ENCODE measurements around the gene TUBA3D. TPM values are rescaled to one million over a fixed set of nuclear protein-coding genes. Genes with fewer than 3 reads are reported as not detected.

The TUBA3D gene
- total RNA-seq (2016; rRNA removed; fragmentation: Illumina TruSeq; extraction: Trizol) (not detected in 2 replicates), polyA plus RNA-seq (2011; rRNA removed) (not detected in 2 replicates), polyA minus RNA-seq (2011; rRNA and poly(A)+ RNA removed; ENCODE audit: low replicate concordance) (0.09 TPM in 1 of 2 replicates, not detected in the other), Bru-seq, nascent RNA (not detected), BruChase-seq, experiment 1, labeled RNA remaining after a 6-hour chase (not detected), BruChase-seq, experiment 2, labeled RNA remaining after a 2-hour chase (not detected)
- total RNA-seq (2016; cell fraction: cytosol; rRNA removed; fragmentation: Illumina TruSeq; extraction: Trizol; ENCODE audit: low read depth): not detected in 2 replicates
- not detected in 2 replicates for total RNA-seq (2016; cell fraction: insoluble cytoplasmic fraction; rRNA removed; fragmentation: Illumina TruSeq; extraction: Trizol)
- total RNA-seq (2016; cell fraction: membrane; rRNA removed; fragmentation: Illumina TruSeq; extraction: Trizol): not detected in 2 replicates
- total RNA-seq (2016; cell fraction: nucleus; rRNA removed; fragmentation: Illumina TruSeq; extraction: Trizol): not detected in 2 replicates
- polyA plus RNA-seq (2011; cell fraction: cytosol; rRNA removed): not detected in 2 replicates
- polyA plus RNA-seq (2011; cell fraction: nucleus; rRNA removed): not detected in 2 replicates
- polyA plus RNA-seq (2012): 0.15 and 0.28 TPM in 2 replicates
- not detected in 2 replicates for polyA plus RNA-seq (2016; cell fraction: cytosol; fragmentation: Illumina TruSeq; extraction: Trizol; ENCODE audit: low read depth)
- polyA plus RNA-seq (2016; cell fraction: insoluble cytoplasmic fraction; fragmentation: Illumina TruSeq; extraction: Trizol; ENCODE audit: low read depth): not detected in 2 replicates
- polyA plus RNA-seq (2016; cell fraction: membrane; fragmentation: Illumina TruSeq; extraction: Trizol; ENCODE audit: low read depth): not detected in 2 replicates
- polyA plus RNA-seq (2016; cell fraction: nucleus; fragmentation: Illumina TruSeq; extraction: Trizol; ENCODE audit: insufficient read depth, low read depth): not detected in 2 replicates
- polyA minus RNA-seq (2011; cell fraction: cytosol; rRNA and poly(A)+ RNA removed): not detected in 2 replicates
- not detected in 2 replicates for polyA minus RNA-seq (2011; cell fraction: nucleus; rRNA and poly(A)+ RNA removed)
- long read RNA-seq, experiment 1: 0 reads
- long read RNA-seq, experiment 2: 0 reads

DNA sequence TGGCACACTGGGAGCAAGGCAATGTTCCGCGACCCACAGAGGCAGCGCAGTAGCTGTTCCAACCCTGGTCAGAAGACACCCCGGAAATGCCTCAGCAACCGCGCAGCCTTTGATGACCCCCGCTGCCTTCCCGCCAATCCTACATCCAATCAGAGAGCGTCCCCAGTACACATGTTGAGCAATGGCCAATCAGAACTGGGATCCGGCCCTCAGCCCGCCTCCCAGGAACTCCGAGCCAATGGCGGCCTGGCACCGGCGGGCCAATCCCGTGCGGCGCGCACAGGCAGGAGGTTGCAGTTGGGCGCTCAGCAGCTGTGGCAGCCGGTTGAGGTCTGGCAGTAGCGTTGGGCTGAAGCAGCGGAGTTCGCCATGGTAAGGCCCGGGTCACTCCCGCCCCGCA is at the start of gene TUBA3D:
Gene TUBA3D, plus strand, starts transcription at position 289 of the 400 bp plus-strand sequence. Its CDS starts 81 bp downstream, at position 370.
- POLR2A ChIA-PET: no interaction called here

More for the DNA sequence above, at the start of gene TUBA3D:
- DNase-seq (ENCODE audit: low spot score): no peak
- Histone ChIP-seq H2AFZ (ENCODE audit: low read length) (no peak within 1 kb of the TSS), H3K9ac (ENCODE audit: insufficient read depth, low read depth, low read length) (no peak within 1 kb of the TSS), H3K27me3 (ENCODE audit: control insufficient read depth in 1 of 2, insufficient read depth in 2 of 2, low read length in 2 of 2) (no peaks in the 10 kb centered on the region), H4K20me1 (ENCODE audit: insufficient read depth, low read length) (no peaks in the 10 kb centered on the region), H3K27ac (ENCODE audit: extremely low read length, insufficient read depth, low read length) (no peak within 1 kb of the TSS), H3K4me3 (replicated peaks in 1 of 3; ENCODE audit: insufficient read depth in 1 of 3, low read depth in 2 of 3, low read length in 3 of 3) (no peak within 1 kb of the TSS), H3K36me3 (replicated peaks in 1 of 2; ENCODE audit: control insufficient read depth in 1 of 2, insufficient read depth in 2 of 2, low read length in 2 of 2) (0 out of 5 replicates have a peak, but pooled peaks cover 2% of the 10 kb centered on the region in 2 experiments), H3K9me3 (ENCODE audit: low read length) (no peaks in the 10 kb centered on the region), H3K4me1 (ENCODE audit: insufficient read depth, low read length) (no peaks in the 10 kb centered on the region), H3K79me2 (ENCODE audit: insufficient read depth, low read length) (no peaks in the 10 kb centered on the region), H3K4me2 (ENCODE audit: low read depth, low read length) (no peak within 1 kb of the TSS)
- intact Hi-C loops (cut with micrococcal nuclease; ENCODE audit: unreplicated experiment) (no loop called here), in situ Hi-C loops (cut with HindIII; ENCODE audit: extremely low pct_ligation_motif_present, low pct_unique_long_range_greater_than_20kb) (loop anchor here (25.0 kb wide), 1 partner anchor 1289 kb away; the partner anchor contains the start of genes MZT2B, SMPD4 and TUBA3E)
- TF ChIP-seq, protein P1, sequence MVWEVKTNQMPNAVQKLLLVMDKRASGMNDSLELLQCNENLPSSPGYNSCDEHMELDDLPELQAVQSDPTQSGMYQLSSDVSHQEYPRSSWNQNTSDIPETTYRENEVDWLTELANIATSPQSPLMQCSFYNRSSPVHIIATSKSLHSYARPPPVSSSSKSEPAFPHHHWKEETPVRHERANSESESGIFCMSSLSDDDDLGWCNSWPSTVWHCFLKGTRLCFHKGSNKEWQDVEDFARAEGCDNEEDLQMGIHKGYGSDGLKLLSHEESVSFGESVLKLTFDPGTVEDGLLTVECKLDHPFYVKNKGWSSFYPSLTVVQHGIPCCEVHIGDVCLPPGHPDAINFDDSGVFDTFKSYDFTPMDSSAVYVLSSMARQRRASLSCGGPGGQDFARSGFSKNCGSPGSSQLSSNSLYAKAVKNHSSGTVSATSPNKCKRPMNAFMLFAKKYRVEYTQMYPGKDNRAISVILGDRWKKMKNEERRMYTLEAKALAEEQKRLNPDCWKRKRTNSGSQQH (CRISPR knock-in tag; IDR thresholded peaks at IDR 0.05; ENCODE audit: low read depth): no peak
- no peak for TF ChIP-seq ZFP62 (CRISPR knock-in tag; IDR thresholded peaks at IDR 0.05)
- no peak for ATAC-seq
- CTCF ChIA-PET (ENCODE audit: low intra/inter-chr PET ratio, low total read pairs): no interaction called here
- WGBS (ENCODE audit: low lambda C conversion rate): 94% methylated on average over 27 of the region's 27 CpGs
- no peak for FAIRE-seq
- no TSS peak for BruUV-seq (replicated peaks)

All from HepG2 (cell line).